ENCODE data around the gene TARS2.

DNA sequence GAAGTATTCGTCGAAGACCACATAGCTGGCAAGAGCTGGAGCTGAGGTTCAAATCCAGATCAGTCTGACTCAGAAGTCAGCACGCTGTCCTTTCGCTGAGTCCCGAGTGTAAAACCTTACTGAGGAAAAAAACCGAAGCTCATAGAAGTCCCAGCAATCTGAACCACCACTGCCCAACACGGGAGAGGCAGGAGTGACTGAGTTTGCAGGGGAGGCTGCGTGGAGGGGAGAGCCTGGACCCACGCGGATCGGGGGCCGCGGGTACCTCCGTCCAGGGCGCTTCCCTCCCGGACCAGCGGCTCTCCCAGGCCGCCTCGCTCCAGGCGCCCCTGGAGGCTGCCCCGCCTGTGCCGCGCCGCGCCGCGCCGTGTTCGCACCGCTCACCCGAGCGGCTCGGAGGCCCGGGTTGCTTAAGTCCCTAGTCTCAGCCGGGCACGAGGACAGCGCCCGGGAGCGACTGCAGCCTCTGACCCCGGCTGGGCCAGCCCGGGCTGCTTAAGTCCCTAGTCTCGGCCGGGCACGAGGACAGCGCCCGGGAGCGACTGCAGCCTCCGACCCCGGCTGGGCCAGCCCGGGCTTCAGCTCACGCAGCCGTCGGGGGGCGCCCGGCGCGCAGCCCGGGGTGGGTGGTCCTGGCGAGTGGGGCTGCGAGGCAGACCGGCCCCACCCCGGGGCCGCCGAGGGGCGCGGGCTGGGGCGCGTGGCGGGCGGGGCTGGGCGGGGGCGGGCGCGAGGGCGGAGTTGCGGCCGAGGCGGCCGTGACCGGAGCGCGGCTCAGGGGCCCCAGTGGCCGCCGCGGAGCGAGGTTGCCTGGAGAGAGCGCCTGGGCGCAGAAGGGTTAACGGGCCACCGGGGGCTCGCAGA, 61.6 kb downstream of the TARS2 start, which contains the start of gene ADAMTSL4:
- TF ChIP-seq, protein P1, sequence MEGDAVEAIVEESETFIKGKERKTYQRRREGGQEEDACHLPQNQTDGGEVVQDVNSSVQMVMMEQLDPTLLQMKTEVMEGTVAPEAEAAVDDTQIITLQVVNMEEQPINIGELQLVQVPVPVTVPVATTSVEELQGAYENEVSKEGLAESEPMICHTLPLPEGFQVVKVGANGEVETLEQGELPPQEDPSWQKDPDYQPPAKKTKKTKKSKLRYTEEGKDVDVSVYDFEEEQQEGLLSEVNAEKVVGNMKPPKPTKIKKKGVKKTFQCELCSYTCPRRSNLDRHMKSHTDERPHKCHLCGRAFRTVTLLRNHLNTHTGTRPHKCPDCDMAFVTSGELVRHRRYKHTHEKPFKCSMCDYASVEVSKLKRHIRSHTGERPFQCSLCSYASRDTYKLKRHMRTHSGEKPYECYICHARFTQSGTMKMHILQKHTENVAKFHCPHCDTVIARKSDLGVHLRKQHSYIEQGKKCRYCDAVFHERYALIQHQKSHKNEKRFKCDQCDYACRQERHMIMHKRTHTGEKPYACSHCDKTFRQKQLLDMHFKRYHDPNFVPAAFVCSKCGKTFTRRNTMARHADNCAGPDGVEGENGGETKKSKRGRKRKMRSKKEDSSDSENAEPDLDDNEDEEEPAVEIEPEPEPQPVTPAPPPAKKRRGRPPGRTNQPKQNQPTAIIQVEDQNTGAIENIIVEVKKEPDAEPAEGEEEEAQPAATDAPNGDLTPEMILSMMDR (IDR thresholded peaks at IDR 0.05) = peak in 2 of 4 experiments; percentile 29 to 35
- TF ChIP-seq POLR2A (IDR thresholded peaks at IDR 0.05) = peak in 1 of 2 donors; percentile 50

Data from uterus (tissue), 2 donors.